Erythroblast (primary cell): ENCODE results near the gene TNFSF13.

Experiments used
- GATA1 ChIP-seq: IDR thresholded peaks from 2 replicates; pipeline ENCODE4 v1.6.1; 2011; ENCODE audit warnings: low read depth, mild to moderate bottlenecking, control low read depth, low read length, moderate library complexity
- POLR2A ChIP-seq: IDR thresholded peaks from 2 replicates; pipeline ENCODE4 v1.6.1; 2011; ENCODE audit warnings: mild to moderate bottlenecking, low read length

- no peak for TF ChIP-seq POLR2A
- no peak for TF ChIP-seq GATA1
These were observed 46.4 kb upstream of the TNFSF13 start for GRCh38 chr17:7512105-7512504.
